C4-2B (cell line): ENCODE data around the gene INPP4B.
"Not testable (repeated sequence)": the region's sequence is repeated elsewhere in the genome, so short reads cannot be mapped to it uniquely, and the experiment has no call there.

Experiments used
- H3K27ac ChIP-seq: fragments of 450-650 bp; 2 replicates; pipeline ENCODE4 v1.5.1; 2017
- ZFX ChIP-seq: fragments of 450-650 bp; IDR thresholded peaks from 2 replicates; pipeline ENCODE4 v1.6.1; 2017
- TF ChIP-seq, protein P1 (sequence below): fragments of 450-650 bp; conservative IDR thresholded peaks from 2 replicates; pipeline ENCODE4 v1.5.1; 2017; ENCODE audit warnings: mild to moderate bottlenecking

Gene INPP4B

DNA sequence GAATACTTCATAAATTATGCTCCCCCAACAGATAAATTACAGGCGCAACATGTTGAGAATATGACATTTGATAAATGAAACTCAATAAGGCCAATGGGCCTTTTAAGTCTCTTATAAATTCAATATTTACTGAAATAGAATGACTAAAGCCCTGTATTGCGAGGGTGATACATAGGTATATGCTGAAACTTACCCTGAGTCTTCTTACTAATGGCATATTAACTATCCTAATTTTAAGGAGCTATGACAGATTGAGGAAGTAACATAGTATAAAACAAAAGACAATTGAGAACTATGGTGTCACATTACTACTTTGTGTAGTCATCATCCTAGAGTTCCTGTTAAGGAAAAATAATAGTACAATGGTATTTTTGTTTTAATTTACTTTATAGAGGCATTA lies 769.1 kb downstream of the INPP4B start:
- no peak for TF ChIP-seq ZFX
- TF ChIP-seq, protein P1, sequence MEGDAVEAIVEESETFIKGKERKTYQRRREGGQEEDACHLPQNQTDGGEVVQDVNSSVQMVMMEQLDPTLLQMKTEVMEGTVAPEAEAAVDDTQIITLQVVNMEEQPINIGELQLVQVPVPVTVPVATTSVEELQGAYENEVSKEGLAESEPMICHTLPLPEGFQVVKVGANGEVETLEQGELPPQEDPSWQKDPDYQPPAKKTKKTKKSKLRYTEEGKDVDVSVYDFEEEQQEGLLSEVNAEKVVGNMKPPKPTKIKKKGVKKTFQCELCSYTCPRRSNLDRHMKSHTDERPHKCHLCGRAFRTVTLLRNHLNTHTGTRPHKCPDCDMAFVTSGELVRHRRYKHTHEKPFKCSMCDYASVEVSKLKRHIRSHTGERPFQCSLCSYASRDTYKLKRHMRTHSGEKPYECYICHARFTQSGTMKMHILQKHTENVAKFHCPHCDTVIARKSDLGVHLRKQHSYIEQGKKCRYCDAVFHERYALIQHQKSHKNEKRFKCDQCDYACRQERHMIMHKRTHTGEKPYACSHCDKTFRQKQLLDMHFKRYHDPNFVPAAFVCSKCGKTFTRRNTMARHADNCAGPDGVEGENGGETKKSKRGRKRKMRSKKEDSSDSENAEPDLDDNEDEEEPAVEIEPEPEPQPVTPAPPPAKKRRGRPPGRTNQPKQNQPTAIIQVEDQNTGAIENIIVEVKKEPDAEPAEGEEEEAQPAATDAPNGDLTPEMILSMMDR = no peak
- H3K27ac ChIP-seq = no peak overlapping the region

DNA sequence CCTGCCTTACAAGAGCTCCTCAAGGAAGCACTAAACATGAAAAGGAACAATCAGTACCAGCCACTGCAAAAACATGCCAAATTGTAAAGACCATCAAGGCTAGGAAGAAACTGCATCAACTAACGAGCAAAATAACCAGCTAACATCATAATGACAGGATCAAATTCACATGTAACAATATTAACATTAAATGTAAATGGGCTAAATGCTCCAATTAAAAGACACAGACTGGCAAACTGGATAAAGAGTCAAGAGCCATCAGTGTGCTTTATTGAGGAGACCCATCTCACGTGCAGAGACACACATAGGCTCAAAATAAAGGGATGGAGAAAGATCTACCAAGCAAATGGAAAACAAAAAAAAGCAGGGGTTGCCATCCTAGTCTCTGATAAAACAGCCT lies 777.8 kb downstream of the INPP4B start:
- not testable (repeated sequence) for H3K27ac ChIP-seq

DNA sequence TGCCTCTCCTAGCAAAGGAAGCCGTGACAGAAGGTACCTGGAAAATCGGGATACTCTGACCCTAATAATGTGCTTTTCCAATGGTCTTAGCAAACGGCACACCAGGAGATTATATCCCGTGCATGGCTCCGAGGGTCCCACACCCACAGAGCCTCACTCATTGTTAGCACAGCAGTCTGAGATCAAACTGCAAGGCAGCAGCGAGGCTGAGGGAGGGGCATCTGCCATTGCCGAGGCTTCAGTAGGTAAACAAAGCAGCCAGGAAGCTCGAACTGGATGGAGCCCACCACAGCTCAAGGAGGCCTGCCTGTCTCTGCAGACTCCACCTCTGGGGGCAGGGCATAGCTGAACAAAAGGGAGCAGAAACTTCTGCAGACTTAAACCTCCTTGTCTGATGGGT lies 779.5 kb downstream of the INPP4B start:
- not testable (repeated sequence) for H3K27ac ChIP-seq

DNA sequence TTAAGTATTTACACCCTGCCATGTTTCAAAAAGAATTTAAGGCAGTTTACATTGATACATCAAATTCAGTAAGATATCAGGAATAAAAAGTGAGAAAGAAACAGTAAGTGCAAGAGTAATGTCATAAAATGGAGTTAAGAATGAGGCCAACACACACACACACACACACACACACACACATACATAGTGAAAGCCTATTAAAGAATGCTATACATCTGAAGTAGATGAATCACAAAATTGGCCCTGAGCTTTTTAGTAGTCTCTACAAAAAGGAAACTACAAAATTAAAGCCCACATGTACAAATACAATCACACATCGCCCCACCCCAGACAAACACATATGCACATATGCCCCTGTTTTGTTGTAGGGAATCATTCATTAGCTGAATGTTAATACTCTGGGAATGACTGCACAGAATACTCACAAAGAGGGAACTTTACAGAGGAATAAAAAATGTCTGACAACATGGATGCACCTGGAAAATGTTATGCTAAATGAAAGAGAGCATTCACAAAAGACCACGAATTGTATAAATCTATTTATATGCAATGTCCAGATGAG lies 780.9 kb downstream of the INPP4B start:
- H3K27ac ChIP-seq = no peak overlapping the region
- no peak for TF ChIP-seq ZFX
- TF ChIP-seq, protein P1 = no peak

DNA sequence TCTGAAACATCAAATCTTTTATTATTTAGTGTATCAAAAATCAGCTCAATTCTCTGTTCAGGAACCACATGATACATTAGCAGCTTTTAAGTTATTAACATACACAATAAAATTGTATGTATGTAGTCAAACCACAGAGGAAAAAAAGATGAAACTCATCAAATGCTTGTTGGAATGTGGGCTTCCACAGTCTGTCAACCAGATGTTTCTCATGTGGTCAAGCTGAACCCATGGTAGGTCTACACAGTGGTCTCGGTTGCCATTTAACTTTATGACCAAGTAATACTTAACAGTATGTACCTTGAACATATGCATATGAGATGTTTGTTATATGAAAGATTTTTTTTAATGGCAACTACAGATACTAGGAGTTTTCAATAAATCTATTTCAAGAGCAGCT lies 781.9 kb downstream of the INPP4B start:
- H3K27ac ChIP-seq = no peak overlapping the region
- TF ChIP-seq ZFX = no peak
- TF ChIP-seq, protein P1 = no peak

DNA sequence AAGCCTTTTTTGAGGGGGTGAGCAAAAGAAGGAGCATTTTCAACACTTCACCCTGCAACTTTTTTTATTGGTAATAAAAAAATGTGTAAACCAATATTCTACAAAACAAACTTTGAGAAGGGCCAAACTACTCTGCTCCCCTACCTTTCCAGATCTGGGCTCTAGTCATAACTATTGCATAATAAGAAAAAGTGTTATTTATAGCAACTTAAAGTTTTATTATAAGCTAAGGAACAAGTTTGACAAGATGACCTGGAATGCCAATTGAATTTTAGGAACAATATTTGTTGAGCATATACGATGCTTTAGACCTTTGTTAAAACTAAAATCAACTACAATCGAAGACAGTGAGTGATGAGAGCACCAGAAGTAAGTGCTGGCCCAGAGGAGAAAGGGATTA lies 800.1 kb downstream of the INPP4B start:
- no peak for TF ChIP-seq ZFX
- TF ChIP-seq, protein P1 = no peak
- no peak overlapping the region for H3K27ac ChIP-seq

DNA sequence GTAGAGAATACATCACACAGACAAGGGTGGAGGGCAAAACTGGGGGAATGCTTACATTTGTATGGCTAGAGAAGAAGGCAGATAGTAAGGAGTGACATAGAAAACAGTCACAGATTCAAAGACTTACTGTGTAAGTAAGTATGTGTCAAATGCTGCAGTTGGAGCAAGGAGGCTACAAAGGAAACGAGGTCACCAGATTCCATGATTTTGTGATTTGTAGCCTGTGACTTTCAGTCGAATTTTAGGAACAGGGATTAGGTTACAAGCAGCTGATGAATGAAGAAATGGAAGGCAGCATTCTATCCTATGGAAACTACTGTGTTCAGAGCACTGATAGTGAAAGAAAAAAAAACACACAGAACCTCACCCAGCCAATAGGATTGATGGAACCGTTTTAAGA lies 801.8 kb downstream of the INPP4B start:
- TF ChIP-seq ZFX = no peak
- TF ChIP-seq, protein P1 = no peak
- no peak overlapping the region for H3K27ac ChIP-seq

DNA sequence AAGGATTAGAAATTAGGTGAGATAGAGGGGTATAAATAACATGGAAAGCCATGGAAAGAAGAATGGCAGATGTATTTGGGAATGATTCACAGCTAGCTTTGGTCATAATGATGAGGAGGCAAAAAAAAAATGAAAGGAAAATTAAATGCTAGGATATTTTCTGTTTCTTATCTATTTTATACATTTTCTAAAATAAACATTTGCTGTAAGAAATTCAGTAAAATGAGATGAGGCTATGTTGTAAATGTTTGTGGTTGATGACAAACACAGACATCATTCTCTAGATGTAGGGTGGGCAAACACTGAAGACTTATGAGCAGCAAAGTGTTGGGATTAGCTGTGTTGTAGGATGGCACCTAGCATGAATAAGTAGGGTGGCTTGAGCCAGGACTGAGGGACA lies 802.6 kb downstream of the INPP4B start:
- TF ChIP-seq ZFX = no peak
- TF ChIP-seq, protein P1 = no peak
- H3K27ac ChIP-seq = no peak overlapping the region
